ENCODE results near the gene RELA.

The RELA gene

GRCh38 chr11:65672982-65673381 is 10.3 kb upstream of the RELA start:
- H3K4me3 ChIP-seq (ENCODE audit: low read depth, low read length): no peak overlapping the region
- no peaks in the 10 kb centered on the region for H3K4me1 ChIP-seq (ENCODE audit: control insufficient read depth, insufficient read depth, low read length)
- TF ChIP-seq ZNF645 (tag by site-specific recombination; IDR thresholded peaks at IDR 0.05) (no peak), ZNF610 (tag by site-specific recombination; IDR thresholded peaks at IDR 0.05; ENCODE audit: borderline replicate concordance) (no peak), ZNF121 (tag by site-specific recombination; IDR thresholded peaks at IDR 0.05) (0 out of 2 replicates have a peak, but pooled peaks have one; percentile 12)
- no peaks in the 10 kb centered on the region for H3K9me3 ChIP-seq (ENCODE audit: control insufficient read depth, insufficient read depth, low read depth, low read length)
- H3K36me3 ChIP-seq (ENCODE audit: control insufficient read depth in 2 of 2, insufficient read depth in 1 of 2, low read length in 2 of 2): no peaks in the 10 kb centered on the region
- ChIA-PET CTCF (interaction anchor here (0.6 to 0.7 kb wide), 2 partner anchors 9 to 14 kb away, joined by 4 to 5 read pairs; no protein-coding TSS in a partner anchor), POLR2A (interaction anchor here (1.4 kb wide), 1 partner anchor 10 kb away, joined by 3 read pairs; no protein-coding TSS in a partner anchor)
- no peak overlapping the region for H3K27ac ChIP-seq (ENCODE audit: extremely low read depth, low read depth, low read length)

- CTCF ChIA-PET: interaction anchor here (0.6 kb wide), 2 partner anchors 15 to 497 kb away, joined by 5 to 7 read pairs; no protein-coding TSS in a partner anchor
- Histone ChIP-seq H3K27ac (ENCODE audit: extremely low read depth, low read depth, low read length) (no peak overlapping the region), H3K4me3 (ENCODE audit: low read depth, low read length) (no peak overlapping the region), H3K4me1 (ENCODE audit: control insufficient read depth, insufficient read depth, low read length) (no peaks in the 10 kb centered on the region), H3K36me3 (ENCODE audit: control insufficient read depth in 2 of 2, insufficient read depth in 1 of 2, low read length in 2 of 2) (no peaks in the 10 kb centered on the region), H3K9me3 (ENCODE audit: control insufficient read depth, insufficient read depth, low read depth, low read length) (no peaks in the 10 kb centered on the region)
- POLR2A ChIA-PET: interaction anchor here (1.4 kb wide), 1 partner anchor 9 kb away, joined by 3 read pairs; no protein-coding TSS in a partner anchor
- TF ChIP-seq ZSCAN16 (tag by site-specific recombination; IDR thresholded peaks at IDR 0.05) (no peak), ZNF423 (tag by site-specific recombination; IDR thresholded peaks at IDR 0.05) (no peak), ZSCAN23 (tag by site-specific recombination; IDR thresholded peaks at IDR 0.05) (no peak), ZNF692 (tag by site-specific recombination; IDR thresholded peaks at IDR 0.05) (no peak), ZFP37 (tag by site-specific recombination; IDR thresholded peaks at IDR 0.05) (no peak), ZFP41 (tag by site-specific recombination; IDR thresholded peaks at IDR 0.05; ENCODE audit: borderline replicate concordance) (no peak), ZNF792 (tag by site-specific recombination; IDR thresholded peaks at IDR 0.05) (no peak), ZNF398 (tag by site-specific recombination; IDR thresholded peaks at IDR 0.05) (no peak), ZNF843 (tag by site-specific recombination; IDR thresholded peaks at IDR 0.05) (no peak), SALL2 (tag by site-specific recombination; IDR thresholded peaks at IDR 0.05; ENCODE audit: borderline replicate concordance) (no peak), ZNF76 (tag by site-specific recombination; IDR thresholded peaks at IDR 0.05; ENCODE audit: borderline replicate concordance, low read depth) (no peak)
Observed at GRCh38 chr11:65672180-65672860, 9.6 kb upstream of the RELA start.

- no peaks in the 10 kb centered on the region for H3K4me1 ChIP-seq (ENCODE audit: control insufficient read depth, insufficient read depth, low read length)
- no peaks in the 10 kb centered on the region for H3K9me3 ChIP-seq (ENCODE audit: control insufficient read depth, insufficient read depth, low read depth, low read length)
- H3K36me3 ChIP-seq (ENCODE audit: control insufficient read depth in 2 of 2, insufficient read depth in 1 of 2, low read length in 2 of 2): peaks cover 7 to 27% of the 10 kb centered on the region in 2 experiments; a peak in 2 of 3 replicates
- peak overlapping the region; percentile 82 for H3K4me3 ChIP-seq (ENCODE audit: low read depth, low read length)
- POLR2A ChIA-PET: interaction anchor here (0.8 to 3.0 kb wide), 16 partner anchors 9 to 227 kb away, joined by 3 to 34 read pairs (median 6); partner anchors contain the start of genes CCDC85B, KAT5, MALAT1 and RNASEH2C
- peak overlapping the region; percentile 93 for H3K27ac ChIP-seq (ENCODE audit: extremely low read depth, low read depth, low read length)
- CTCF ChIA-PET: no interaction called here
- TF ChIP-seq GLIS2 (tag by site-specific recombination; IDR thresholded peaks at IDR 0.05) (peak; percentile 78), ZEB2 (tag by site-specific recombination; IDR thresholded peaks at IDR 0.05) (no peak), PRDM6 (tag by site-specific recombination; IDR thresholded peaks at IDR 0.05) (no peak), RBAK (tag by site-specific recombination; IDR thresholded peaks at IDR 0.05) (no peak), ZNF184 (tag by site-specific recombination; IDR thresholded peaks at IDR 0.05) (no peak), WT1 (tag by site-specific recombination; IDR thresholded peaks at IDR 0.05) (no peak), SCRT1 (tag by site-specific recombination; IDR thresholded peaks at IDR 0.05; ENCODE audit: borderline replicate concordance) (no peak), ZNF558 (tag by site-specific recombination; IDR thresholded peaks at IDR 0.05) (no peak)
Observed at GRCh38 chr11:65663639-65664200, 1.0 kb upstream of the RELA start.

Data from HEK293 (cell line).